ENCODE measurements around the gene UTP25.

Gene UTP25

DNA sequence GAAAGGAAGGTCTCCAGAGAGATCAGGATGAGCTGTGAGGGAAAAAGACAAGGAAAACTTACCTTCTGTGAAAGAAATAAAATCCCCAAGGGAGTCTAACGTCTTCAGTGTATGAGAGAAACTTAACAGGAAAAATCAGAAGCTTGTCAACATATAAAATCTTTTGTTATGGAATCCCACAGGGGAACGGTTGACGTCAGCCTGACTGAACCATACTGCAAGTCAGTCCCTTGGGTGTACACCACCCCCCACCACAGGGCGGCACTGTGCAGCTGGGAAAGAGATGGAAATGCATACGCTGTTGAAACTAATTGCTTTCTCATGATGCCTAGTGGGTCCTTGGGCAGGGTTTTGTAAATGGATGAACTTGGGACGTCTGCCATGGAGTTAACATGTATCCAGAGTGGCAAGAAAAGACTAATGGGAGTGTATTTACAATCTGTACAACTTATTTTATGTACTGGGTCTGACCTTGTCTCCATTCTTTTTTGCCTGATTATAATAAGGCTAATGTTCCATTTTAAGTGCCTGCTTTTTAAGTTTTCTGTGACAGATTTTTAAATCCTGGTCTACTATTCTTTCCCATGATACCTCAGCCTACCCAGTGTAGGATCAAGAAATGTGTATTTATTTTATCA lies 22.7 kb downstream of the UTP25 start:
- H3K4me3 ChIP-seq (ENCODE audit: low read depth, low read length): no peak overlapping the region
- peak; percentile 92 for DNase-seq (ENCODE audit: low read depth)
- TF ChIP-seq, protein P1, sequence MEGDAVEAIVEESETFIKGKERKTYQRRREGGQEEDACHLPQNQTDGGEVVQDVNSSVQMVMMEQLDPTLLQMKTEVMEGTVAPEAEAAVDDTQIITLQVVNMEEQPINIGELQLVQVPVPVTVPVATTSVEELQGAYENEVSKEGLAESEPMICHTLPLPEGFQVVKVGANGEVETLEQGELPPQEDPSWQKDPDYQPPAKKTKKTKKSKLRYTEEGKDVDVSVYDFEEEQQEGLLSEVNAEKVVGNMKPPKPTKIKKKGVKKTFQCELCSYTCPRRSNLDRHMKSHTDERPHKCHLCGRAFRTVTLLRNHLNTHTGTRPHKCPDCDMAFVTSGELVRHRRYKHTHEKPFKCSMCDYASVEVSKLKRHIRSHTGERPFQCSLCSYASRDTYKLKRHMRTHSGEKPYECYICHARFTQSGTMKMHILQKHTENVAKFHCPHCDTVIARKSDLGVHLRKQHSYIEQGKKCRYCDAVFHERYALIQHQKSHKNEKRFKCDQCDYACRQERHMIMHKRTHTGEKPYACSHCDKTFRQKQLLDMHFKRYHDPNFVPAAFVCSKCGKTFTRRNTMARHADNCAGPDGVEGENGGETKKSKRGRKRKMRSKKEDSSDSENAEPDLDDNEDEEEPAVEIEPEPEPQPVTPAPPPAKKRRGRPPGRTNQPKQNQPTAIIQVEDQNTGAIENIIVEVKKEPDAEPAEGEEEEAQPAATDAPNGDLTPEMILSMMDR (conservative IDR thresholded peaks at IDR 0.05; ENCODE audit: low read depth, low read length): peak; percentile 94

DNA sequence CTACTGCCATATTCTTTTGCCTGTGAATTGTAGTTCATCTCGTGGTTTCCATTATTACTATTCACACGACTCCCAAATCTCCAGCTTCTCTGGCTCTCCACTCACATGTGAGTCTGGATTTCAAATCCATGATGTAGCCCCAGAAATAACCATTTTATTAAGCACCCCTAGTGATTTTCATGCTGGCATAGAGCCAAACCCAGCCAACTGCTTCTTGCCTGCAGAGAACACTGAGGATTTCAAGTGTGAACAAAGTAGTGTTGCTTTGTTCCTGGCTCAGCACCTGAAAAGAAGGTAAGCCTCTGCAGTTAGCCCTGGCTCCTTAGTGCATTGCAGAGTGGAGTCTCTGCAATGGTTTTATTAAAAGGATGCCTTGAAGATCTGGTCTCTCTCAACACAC lies 25.9 kb downstream of the UTP25 start:
- TF ChIP-seq, protein P1 (conservative IDR thresholded peaks at IDR 0.05; ENCODE audit: low read depth, low read length): no peak
- no peak overlapping the region for H3K4me3 ChIP-seq (ENCODE audit: low read depth, low read length)
- no peak for DNase-seq (ENCODE audit: low read depth)

DNA sequence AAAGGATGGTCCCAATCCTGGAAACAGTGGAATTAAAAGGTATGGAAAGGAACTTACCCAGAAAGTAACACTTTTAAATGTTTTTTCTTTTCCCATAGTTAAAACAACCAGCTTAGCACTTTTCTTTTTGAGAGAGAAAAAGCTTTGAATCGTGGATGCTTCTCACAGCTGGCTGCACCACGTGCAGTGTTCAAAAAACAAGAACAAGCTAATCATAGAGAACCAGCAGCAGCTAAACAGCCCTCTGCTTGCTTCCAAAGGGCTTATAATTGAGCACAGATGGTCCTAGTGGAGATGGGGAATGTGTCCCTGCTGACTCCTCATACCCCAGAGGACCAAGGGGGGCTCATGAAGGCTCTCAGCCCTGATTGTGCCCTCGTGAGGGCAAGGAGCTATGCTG lies 26.4 kb downstream of the UTP25 start:
- no peak overlapping the region for H3K4me3 ChIP-seq (ENCODE audit: low read depth, low read length)

GRCh38 chr1:209855006-209855405 lies 27.2 kb downstream of the UTP25 start:
- H3K4me3 ChIP-seq (ENCODE audit: low read depth, low read length): no peak overlapping the region
- DNase-seq (ENCODE audit: low read depth): no peak
- TF ChIP-seq, protein P1 (conservative IDR thresholded peaks at IDR 0.05; ENCODE audit: low read depth, low read length): no peak

More for the DNA sequence above, 26.4 kb downstream of the UTP25 start:
- TF ChIP-seq, protein P1 (conservative IDR thresholded peaks at IDR 0.05; ENCODE audit: low read depth, low read length): no peak
- no peak for DNase-seq (ENCODE audit: low read depth)

DNA sequence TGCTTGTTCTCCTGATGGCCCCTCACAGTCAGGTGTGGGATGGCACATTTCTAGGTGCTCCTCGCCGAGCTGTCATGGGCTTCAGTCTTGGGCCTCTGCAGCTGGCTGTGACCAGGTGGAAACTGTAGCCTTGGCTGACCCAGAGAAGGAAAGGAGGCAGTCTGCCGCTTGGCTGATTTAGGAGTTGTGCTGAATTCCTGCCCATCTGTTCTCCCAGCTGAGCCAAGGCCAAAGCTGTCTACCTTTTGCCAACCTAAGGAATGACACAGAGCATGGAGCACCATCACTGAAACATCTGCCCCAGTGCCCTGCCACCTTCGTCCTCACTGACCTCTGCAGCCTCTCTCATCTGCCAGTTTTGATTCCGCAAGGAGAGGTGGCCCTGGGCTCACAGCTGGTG lies 27.9 kb downstream of the UTP25 start:
- DNase-seq (ENCODE audit: low read depth): no peak
- no peak overlapping the region for H3K4me3 ChIP-seq (ENCODE audit: low read depth, low read length)
- TF ChIP-seq, protein P1 (conservative IDR thresholded peaks at IDR 0.05; ENCODE audit: low read depth, low read length): no peak

DNA sequence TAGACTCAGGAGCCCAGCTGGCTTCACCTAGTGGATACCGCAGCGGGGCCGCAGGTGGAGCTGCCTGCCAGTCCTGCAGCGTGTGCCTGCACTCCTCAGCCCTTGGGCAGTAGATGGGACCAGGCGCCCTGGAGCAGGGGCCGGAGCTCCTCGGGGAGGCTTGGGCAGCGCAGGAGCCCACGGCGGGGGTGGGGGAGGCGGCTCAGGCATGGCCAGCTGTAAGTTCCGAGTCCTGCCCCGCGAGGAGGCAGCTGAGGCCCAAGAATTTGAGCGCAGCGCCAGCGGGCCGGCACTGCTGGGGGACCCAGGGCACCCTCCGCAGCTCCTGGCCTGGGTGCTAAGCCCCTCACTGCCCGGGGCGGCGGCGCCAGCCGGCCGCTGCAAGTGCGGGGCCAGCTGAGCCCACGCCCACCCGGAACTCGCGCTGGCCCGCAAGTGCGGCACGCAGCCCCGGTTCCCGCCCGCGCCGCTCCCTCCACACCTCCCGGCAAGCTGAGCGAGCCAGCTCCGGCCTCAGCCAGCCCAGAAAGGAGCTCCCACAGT lies 30.9 kb downstream of the UTP25 start:
- DNase-seq (ENCODE audit: low read depth): no peak
- TF ChIP-seq, protein P1 (conservative IDR thresholded peaks at IDR 0.05; ENCODE audit: low read depth, low read length): no peak
- no peak overlapping the region for H3K4me3 ChIP-seq (ENCODE audit: low read depth, low read length)

GRCh38 chr1:209860293-209860881 lies 32.6 kb downstream of the UTP25 start:
- no peak overlapping the region for H3K4me3 ChIP-seq (ENCODE audit: low read depth, low read length)
- TF ChIP-seq, protein P1 (conservative IDR thresholded peaks at IDR 0.05; ENCODE audit: low read depth, low read length): peak; percentile 97
- peak; percentile 96 for DNase-seq (ENCODE audit: low read depth)

Data from choroid plexus epithelial cell (primary cell).